Urinary bladder (tissue), 4 donors: ENCODE results near the gene DHCR7. TPM values are rescaled to one million over a fixed set of nuclear protein-coding genes. Genes with fewer than 3 reads are reported as not detected.

Source experiments
- DNase-seq: peaks from one replicate; pipeline ENCODE4 v3.0.0-alpha.2; 2015; ENCODE audit errors: extremely low spot score
- H3K27ac ChIP-seq: one replicate; pipeline ENCODE4 v1.5.1; 2013; ENCODE audit warnings: low read depth, mild to moderate bottlenecking, moderate library complexity
- H3K36me3 ChIP-seq: one replicate; pipeline ENCODE4 v1.6.1; 2013; ENCODE audit warnings: mild to moderate bottlenecking, moderate library complexity; ENCODE audit not compliant: insufficient read depth
- H3K4me1 ChIP-seq: one replicate; pipeline ENCODE4 v1.6.1; 2013; ENCODE audit warnings: mild to moderate bottlenecking, moderate library complexity; ENCODE audit not compliant: insufficient read depth
- H3K4me3 ChIP-seq: one replicate; pipeline ENCODE4 v1.5.1; 2013; ENCODE audit warnings: low read depth, low read length
- WGBS: extraction: QIAGEN DNeasy Blood & Tissue Kit; methylation state at CpG from one replicate; pipeline ENCODE4 v1.1.7; 2013; 5-methylcytosine and 5-hydroxymethylcytosine counted together
- polyA plus RNA-seq: library from polyadenylated mRNA; stranded (reverse); fragments of 200-250 nt; gene quantifications from one replicate; pipeline ENCODE4 v1.2.3, GENCODE V29; 2013
- total RNA-seq: library from RNA; depleted of rRNA; stranded (reverse); fragments of >200 nt; gene quantifications from one replicate; pipeline ENCODE4 v1.2.3, GENCODE V29; 2014
- donor health status: healthy with polysubstance abuse.
- donor health status: healthy.

DHCR7 gene
- total and polyA plus RNA-seq, 2 donors: 8.5 to 11.3 TPM

GRCh38 chr11:71420455-71421241 lies 27.5 kb downstream of the DHCR7 start:
- Histone ChIP-seq H3K36me3 (no peaks in the 10 kb centered on the region), H3K27ac (no peak overlapping the region), H3K4me3 (no peak overlapping the region), H3K4me1 (no peaks in the 10 kb centered on the region)
- WGBS: 71% methylated on average over 16 of the region's 16 CpGs
- no peak for DNase-seq

- no peak overlapping the region for H3K27ac ChIP-seq
- DNase-seq: no peak
- no peaks in the 10 kb centered on the region for H3K4me1 ChIP-seq
- no peak overlapping the region for H3K4me3 ChIP-seq
- no peaks in the 10 kb centered on the region for H3K36me3 ChIP-seq
- 64% methylated on average over 8 of the region's 8 CpGs for WGBS
Observed at GRCh38 chr11:71418643-71419042, 29.6 kb downstream of the DHCR7 start.

- Histone ChIP-seq H3K4me1 (no peaks in the 10 kb centered on the region), H3K36me3 (no peaks in the 10 kb centered on the region), H3K4me3 (no peak overlapping the region), H3K27ac (no peak overlapping the region)
- DNase-seq: no peak
Observed at GRCh38 chr11:71414645-71415044, 33.5 kb downstream of the DHCR7 start.

- H3K36me3 ChIP-seq: no peaks in the 10 kb centered on the region
- 78% methylated on average over 7 of the region's 7 CpGs for WGBS
- H3K27ac ChIP-seq: no peak overlapping the region
- DNase-seq: no peak
- H3K4me3 ChIP-seq: no peak overlapping the region
- no peaks in the 10 kb centered on the region for H3K4me1 ChIP-seq
Observed at GRCh38 chr11:71410363-71410966, 37.7 kb downstream of the DHCR7 start.

- no peak overlapping the region for H3K27ac ChIP-seq
- WGBS: 74% methylated on average over 7 of the region's 7 CpGs
- H3K4me1 ChIP-seq: no peaks in the 10 kb centered on the region
- no peak for DNase-seq
- H3K36me3 ChIP-seq: no peaks in the 10 kb centered on the region
- no peak overlapping the region for H3K4me3 ChIP-seq
Observed at GRCh38 chr11:71408826-71409225, 39.4 kb downstream of the DHCR7 start.

GRCh38 chr11:71407356-71407755 lies 40.8 kb downstream of the DHCR7 start:
- DNase-seq: no peak
- WGBS: 82% methylated on average over 15 of the region's 15 CpGs
- Histone ChIP-seq H3K4me3 (no peak overlapping the region), H3K36me3 (no peaks in the 10 kb centered on the region), H3K27ac (no peak overlapping the region), H3K4me1 (no peaks in the 10 kb centered on the region)

- WGBS: 43% methylated on average over 10 of the region's 10 CpGs
- Histone ChIP-seq H3K4me3 (no peak overlapping the region), H3K27ac (no peak overlapping the region), H3K4me1 (no peaks in the 10 kb centered on the region), H3K36me3 (no peaks in the 10 kb centered on the region)
- DNase-seq: no peak
Observed at GRCh38 chr11:71406681-71407080, 41.5 kb downstream of the DHCR7 start.

GRCh38 chr11:71404209-71404608 lies 44.0 kb downstream of the DHCR7 start:
- Histone ChIP-seq H3K4me1 (no peaks in the 10 kb centered on the region), H3K27ac (no peak overlapping the region), H3K4me3 (no peak overlapping the region), H3K36me3 (no peaks in the 10 kb centered on the region)
- no peak for DNase-seq
- WGBS: 72% methylated on average over 8 of the region's 8 CpGs

- Histone ChIP-seq H3K4me1 (no peaks in the 10 kb centered on the region), H3K4me3 (no peak overlapping the region), H3K36me3 (no peaks in the 10 kb centered on the region), H3K27ac (no peak overlapping the region)
- 80% methylated on average over 15 of the region's 15 CpGs for WGBS
- no peak for DNase-seq
Observed at GRCh38 chr11:71402878-71403277, 45.3 kb downstream of the DHCR7 start.

- WGBS: 91% methylated on average over 9 of the region's 9 CpGs
- DNase-seq: no peak
- Histone ChIP-seq H3K4me3 (no peak overlapping the region), H3K4me1 (no peaks in the 10 kb centered on the region), H3K36me3 (no peaks in the 10 kb centered on the region), H3K27ac (no peak overlapping the region)
Observed at GRCh38 chr11:71400216-71400615, 48.0 kb downstream of the DHCR7 start.

GRCh38 chr11:71399341-71399740 lies 48.9 kb downstream of the DHCR7 start:
- H3K36me3 ChIP-seq: no peaks in the 10 kb centered on the region
- no peak overlapping the region for H3K27ac ChIP-seq
- H3K4me3 ChIP-seq: no peak overlapping the region
- no peak for DNase-seq
- 93% methylated on average over 7 of the region's 7 CpGs for WGBS
- no peaks in the 10 kb centered on the region for H3K4me1 ChIP-seq

- Histone ChIP-seq H3K36me3 (no peaks in the 10 kb centered on the region), H3K4me1 (no peaks in the 10 kb centered on the region), H3K27ac (no peak overlapping the region), H3K4me3 (no peak overlapping the region)
- DNase-seq: no peak
- 93% methylated on average over 17 of the region's 17 CpGs for WGBS
Observed at GRCh38 chr11:71397961-71398360, 50.2 kb downstream of the DHCR7 start.

- 90% methylated on average over 10 of the region's 10 CpGs for WGBS
Observed at GRCh38 chr11:71397331-71397860, 50.8 kb downstream of the DHCR7 start.

GRCh38 chr11:71396548-71397123 lies 51.6 kb downstream of the DHCR7 start:
- Histone ChIP-seq H3K4me3 (no peak overlapping the region), H3K36me3 (no peaks in the 10 kb centered on the region), H3K4me1 (no peaks in the 10 kb centered on the region), H3K27ac (no peak overlapping the region)
- 85% methylated on average over 16 of the region's 16 CpGs for WGBS
- no peak for DNase-seq

More at GRCh38 chr11:71397331-71397860, 50.8 kb downstream of the DHCR7 start:
- DNase-seq: no peak
- Histone ChIP-seq H3K36me3 (no peaks in the 10 kb centered on the region), H3K4me3 (no peak overlapping the region), H3K27ac (no peak overlapping the region), H3K4me1 (no peaks in the 10 kb centered on the region)
